ENCODE measurements around the gene ARHGEF10L.

DNA sequence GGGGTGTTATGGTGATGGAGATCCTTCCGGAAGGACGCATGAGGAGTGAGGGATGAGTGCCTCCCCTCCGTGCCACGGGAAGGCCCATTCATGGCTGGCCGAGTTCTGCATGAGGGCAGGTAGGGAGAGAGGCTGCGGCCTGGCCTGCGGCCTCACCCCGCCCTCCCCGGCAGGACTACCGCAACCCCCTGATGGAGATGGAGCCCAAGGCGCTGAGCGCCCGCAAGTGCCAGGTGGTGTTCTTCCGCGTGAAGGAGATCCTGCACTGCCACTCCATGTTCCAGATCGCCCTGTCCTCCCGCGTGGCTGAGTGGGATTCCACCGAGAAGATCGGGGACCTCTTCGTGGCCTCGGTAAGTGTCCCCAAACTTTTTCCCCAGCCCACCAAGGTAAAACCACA, 83.3 kb downstream of the ARHGEF10L start:
- TF ChIP-seq, protein P1, sequence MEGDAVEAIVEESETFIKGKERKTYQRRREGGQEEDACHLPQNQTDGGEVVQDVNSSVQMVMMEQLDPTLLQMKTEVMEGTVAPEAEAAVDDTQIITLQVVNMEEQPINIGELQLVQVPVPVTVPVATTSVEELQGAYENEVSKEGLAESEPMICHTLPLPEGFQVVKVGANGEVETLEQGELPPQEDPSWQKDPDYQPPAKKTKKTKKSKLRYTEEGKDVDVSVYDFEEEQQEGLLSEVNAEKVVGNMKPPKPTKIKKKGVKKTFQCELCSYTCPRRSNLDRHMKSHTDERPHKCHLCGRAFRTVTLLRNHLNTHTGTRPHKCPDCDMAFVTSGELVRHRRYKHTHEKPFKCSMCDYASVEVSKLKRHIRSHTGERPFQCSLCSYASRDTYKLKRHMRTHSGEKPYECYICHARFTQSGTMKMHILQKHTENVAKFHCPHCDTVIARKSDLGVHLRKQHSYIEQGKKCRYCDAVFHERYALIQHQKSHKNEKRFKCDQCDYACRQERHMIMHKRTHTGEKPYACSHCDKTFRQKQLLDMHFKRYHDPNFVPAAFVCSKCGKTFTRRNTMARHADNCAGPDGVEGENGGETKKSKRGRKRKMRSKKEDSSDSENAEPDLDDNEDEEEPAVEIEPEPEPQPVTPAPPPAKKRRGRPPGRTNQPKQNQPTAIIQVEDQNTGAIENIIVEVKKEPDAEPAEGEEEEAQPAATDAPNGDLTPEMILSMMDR (IDR thresholded peaks at IDR 0.05): no peak
- no peak for TF ChIP-seq POLR2A (IDR thresholded peaks at IDR 0.05)
